IMR-90 (cell line): ENCODE results near the gene KCNMA1.

Source experiments
- FOS ChIP-seq: fragments of 150-350 bp; IDR thresholded peaks from 2 replicates; pipeline ENCODE4 v1.6.1; 2016; ENCODE audit warnings: low read depth, low read length
- NFE2L2 ChIP-seq: fragments of 150-350 bp; IDR thresholded peaks from 2 replicates; pipeline ENCODE4 v1.6.1; 2016; ENCODE audit warnings: low read depth, mild to moderate bottlenecking, low read length

- TF ChIP-seq NFE2L2 (no peak), FOS (no peak)
Observed at GRCh38 chr10:77147871-77148270, 489.7 kb downstream of the KCNMA1 start.
